OCI-LY3 (cell line): ENCODE results near the gene OR4K13.

Experiments
- EZH2phosphoT487 ChIP-seq: fragments of 200-600 bp; shearing (Covaris generic); IDR thresholded peaks from 2 replicates; pipeline ENCODE4 v1.6.1; 2018; ENCODE audit warnings: antibody characterized with exemption, mixed run types, low read depth
- TF ChIP-seq, protein P1 (sequence below): fragments of 200-600, 300-600 bp; sonication (generic); IDR thresholded peaks from 2 replicates; pipeline ENCODE4 v1.5.1; 2014; ENCODE audit warnings: antibody characterized with exemption, low read length, low read depth

DNA sequence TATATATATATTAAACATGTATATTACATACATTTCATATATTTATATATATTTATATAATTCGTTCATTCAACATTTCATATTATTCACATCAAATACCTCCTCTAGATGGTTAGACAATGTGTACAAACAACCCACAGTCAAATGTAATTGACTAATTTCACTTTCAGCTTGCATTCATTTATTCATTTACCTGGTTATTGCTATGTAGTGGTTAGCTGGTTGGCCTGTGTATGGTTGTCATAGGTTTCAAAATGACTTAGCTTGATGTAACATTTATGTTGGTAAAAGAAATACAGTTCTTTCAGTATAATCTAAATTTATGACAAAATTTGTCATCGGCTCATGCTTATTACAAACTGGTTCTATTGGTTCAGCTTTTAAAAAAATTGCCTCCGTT lies 389 bp downstream of the OR4K13 start:
- TF ChIP-seq, protein P1, sequence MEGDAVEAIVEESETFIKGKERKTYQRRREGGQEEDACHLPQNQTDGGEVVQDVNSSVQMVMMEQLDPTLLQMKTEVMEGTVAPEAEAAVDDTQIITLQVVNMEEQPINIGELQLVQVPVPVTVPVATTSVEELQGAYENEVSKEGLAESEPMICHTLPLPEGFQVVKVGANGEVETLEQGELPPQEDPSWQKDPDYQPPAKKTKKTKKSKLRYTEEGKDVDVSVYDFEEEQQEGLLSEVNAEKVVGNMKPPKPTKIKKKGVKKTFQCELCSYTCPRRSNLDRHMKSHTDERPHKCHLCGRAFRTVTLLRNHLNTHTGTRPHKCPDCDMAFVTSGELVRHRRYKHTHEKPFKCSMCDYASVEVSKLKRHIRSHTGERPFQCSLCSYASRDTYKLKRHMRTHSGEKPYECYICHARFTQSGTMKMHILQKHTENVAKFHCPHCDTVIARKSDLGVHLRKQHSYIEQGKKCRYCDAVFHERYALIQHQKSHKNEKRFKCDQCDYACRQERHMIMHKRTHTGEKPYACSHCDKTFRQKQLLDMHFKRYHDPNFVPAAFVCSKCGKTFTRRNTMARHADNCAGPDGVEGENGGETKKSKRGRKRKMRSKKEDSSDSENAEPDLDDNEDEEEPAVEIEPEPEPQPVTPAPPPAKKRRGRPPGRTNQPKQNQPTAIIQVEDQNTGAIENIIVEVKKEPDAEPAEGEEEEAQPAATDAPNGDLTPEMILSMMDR = no peak
- TF ChIP-seq EZH2phosphoT487 = no peak
